ENCODE results near the gene FOXRED1. TPM values are rescaled to one million over a fixed set of nuclear protein-coding genes. Genes with fewer than 3 reads are reported as not detected.

The FOXRED1 gene
- total RNA-seq, 1 donor from 2014 or later: 60.9 TPM

- peak within 1 kb of the TSS; percentile 84 for H3K4me3 Mint-ChIP-seq (ENCODE audit: unreplicated experiment)
These were observed 34.9 kb downstream of the FOXRED1 start, which contains the start of gene DCPS for GRCh38 chr11:126303623-126304456. Gene DCPS (plus strand): TSS chr11:126304060. CDS start chr11:126304081, 21 bp downstream.

GRCh38 chr11:126304457-126305075, 35.6 kb downstream of the FOXRED1 start:
- peaks cover 4% of the 10 kb centered on the region for H3K36me3 Mint-ChIP-seq (ENCODE audit: unreplicated experiment)
- peak overlapping the region; percentile 78 for H3K27ac Mint-ChIP-seq (ENCODE audit: unreplicated experiment)
- no peak for DNase-seq
- peak overlapping the region; percentile 84 for H3K4me3 Mint-ChIP-seq (ENCODE audit: unreplicated experiment)
- peaks cover 18% of the 10 kb centered on the region for H3K4me1 Mint-ChIP-seq (ENCODE audit: low read depth, unreplicated experiment)
- no peaks in the 10 kb centered on the region for H3K27me3 Mint-ChIP-seq (ENCODE audit: unreplicated experiment)
- peaks cover 4% of the 10 kb centered on the region for H3K9me3 Mint-ChIP-seq (ENCODE audit: unreplicated experiment)
- TF ChIP-seq, protein P1, sequence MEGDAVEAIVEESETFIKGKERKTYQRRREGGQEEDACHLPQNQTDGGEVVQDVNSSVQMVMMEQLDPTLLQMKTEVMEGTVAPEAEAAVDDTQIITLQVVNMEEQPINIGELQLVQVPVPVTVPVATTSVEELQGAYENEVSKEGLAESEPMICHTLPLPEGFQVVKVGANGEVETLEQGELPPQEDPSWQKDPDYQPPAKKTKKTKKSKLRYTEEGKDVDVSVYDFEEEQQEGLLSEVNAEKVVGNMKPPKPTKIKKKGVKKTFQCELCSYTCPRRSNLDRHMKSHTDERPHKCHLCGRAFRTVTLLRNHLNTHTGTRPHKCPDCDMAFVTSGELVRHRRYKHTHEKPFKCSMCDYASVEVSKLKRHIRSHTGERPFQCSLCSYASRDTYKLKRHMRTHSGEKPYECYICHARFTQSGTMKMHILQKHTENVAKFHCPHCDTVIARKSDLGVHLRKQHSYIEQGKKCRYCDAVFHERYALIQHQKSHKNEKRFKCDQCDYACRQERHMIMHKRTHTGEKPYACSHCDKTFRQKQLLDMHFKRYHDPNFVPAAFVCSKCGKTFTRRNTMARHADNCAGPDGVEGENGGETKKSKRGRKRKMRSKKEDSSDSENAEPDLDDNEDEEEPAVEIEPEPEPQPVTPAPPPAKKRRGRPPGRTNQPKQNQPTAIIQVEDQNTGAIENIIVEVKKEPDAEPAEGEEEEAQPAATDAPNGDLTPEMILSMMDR (IDR thresholded peaks at IDR 0.05; ENCODE audit: partially characterized antibody, unreplicated experiment): no peak

More at GRCh38 chr11:126303623-126304456, 34.9 kb downstream of the FOXRED1 start, which contains the start of gene DCPS:
- peaks cover 4% of the 10 kb centered on the region for H3K9me3 Mint-ChIP-seq (ENCODE audit: unreplicated experiment)
- peak; percentile 94 for DNase-seq
- H3K27me3 Mint-ChIP-seq (ENCODE audit: unreplicated experiment): no peaks in the 10 kb centered on the region
- peaks cover 4% of the 10 kb centered on the region for H3K36me3 Mint-ChIP-seq (ENCODE audit: unreplicated experiment)
- TF ChIP-seq, protein P1 (IDR thresholded peaks at IDR 0.05; ENCODE audit: partially characterized antibody, unreplicated experiment): no peak
- peak within 1 kb of the TSS; percentile 78 for H3K27ac Mint-ChIP-seq (ENCODE audit: unreplicated experiment)
- peaks cover 17% of the 10 kb centered on the region for H3K4me1 Mint-ChIP-seq (ENCODE audit: low read depth, unreplicated experiment)

GRCh38 chr11:126305699-126306098, 36.7 kb downstream of the FOXRED1 start:
- no peaks in the 10 kb centered on the region for H3K27me3 Mint-ChIP-seq (ENCODE audit: unreplicated experiment)
- H3K4me3 Mint-ChIP-seq (ENCODE audit: unreplicated experiment): no peak overlapping the region
- peak overlapping the region; percentile 52 for H3K27ac Mint-ChIP-seq (ENCODE audit: unreplicated experiment)
- peaks cover 4% of the 10 kb centered on the region for H3K9me3 Mint-ChIP-seq (ENCODE audit: unreplicated experiment)
- no peak for DNase-seq
- peaks cover 26% of the 10 kb centered on the region for H3K4me1 Mint-ChIP-seq (ENCODE audit: low read depth, unreplicated experiment)
- TF ChIP-seq, protein P1 (IDR thresholded peaks at IDR 0.05; ENCODE audit: partially characterized antibody, unreplicated experiment): no peak
- H3K36me3 Mint-ChIP-seq (ENCODE audit: unreplicated experiment): peaks cover 4% of the 10 kb centered on the region

GRCh38 chr11:126307706-126308105, 38.8 kb downstream of the FOXRED1 start:
- TF ChIP-seq, protein P1 (IDR thresholded peaks at IDR 0.05; ENCODE audit: partially characterized antibody, unreplicated experiment): peak; percentile 65
- Mint-ChIP-seq H3K4me1 (ENCODE audit: low read depth, unreplicated experiment) (peaks cover 32% of the 10 kb centered on the region), H3K9me3 (ENCODE audit: unreplicated experiment) (peaks cover 3% of the 10 kb centered on the region), H3K36me3 (ENCODE audit: unreplicated experiment) (peaks cover 4% of the 10 kb centered on the region), H3K4me3 (ENCODE audit: unreplicated experiment) (peak overlapping the region; percentile 77), H3K27me3 (ENCODE audit: unreplicated experiment) (no peaks in the 10 kb centered on the region), H3K27ac (ENCODE audit: unreplicated experiment) (peak overlapping the region; percentile 76)
- peak; percentile 62 for DNase-seq

All from glutamatergic neuron (in vitro differentiated cells).